Testis (tissue), 3 donors: ENCODE results near the gene RNF40. TPM values are rescaled to one million over a fixed set of nuclear protein-coding genes. Genes with fewer than 3 reads are reported as not detected.

Source experiments
- DNase-seq: peaks from one replicate; pipeline ENCODE4 v3.0.0-alpha.2; 2019
- H3K27ac ChIP-seq, 2 donors: fragments of 200-600 bp; sonication (generic); one replicate each; pipeline ENCODE4 v1.5.1; 2019
- H3K27me3 ChIP-seq: fragments of 200-600 bp; sonication (generic); one replicate; pipeline ENCODE4 v1.5.1; 2019
- H3K36me3 ChIP-seq: fragments of 200-600 bp; sonication (generic); one replicate; pipeline ENCODE4 v1.5.1; 2017; ENCODE audit warnings: low read depth; ENCODE audit errors: missing control alignments
- H3K4me1 ChIP-seq: fragments of 200-600 bp; sonication (generic); one replicate; pipeline ENCODE4 v1.5.1; 2019
- H3K4me3 ChIP-seq, 2 donors: fragments of 200-600 bp; sonication (generic); one replicate each; pipeline ENCODE4 v1.5.1; 2017 to 2019
- H3K9me3 ChIP-seq: fragments of 200-600 bp; sonication (generic); one replicate; pipeline ENCODE4 v1.5.1; 2017
- POLR2A ChIP-seq: fragments of 450-650 bp; IDR thresholded peaks from one replicate; pipeline ENCODE4 v1.6.1; 2017; ENCODE audit warnings: antibody characterized with exemption, mild to moderate bottlenecking, moderate library complexity
- WGBS, 2 donors: methylation state at CpG; one replicate each; pipeline ENCODE4 v1.1.5; 2018; 5-methylcytosine and 5-hydroxymethylcytosine counted together
- intact Hi-C: fragments of 100-400 bp; cut with DNase I; formaldehyde crosslinking; loops from one replicate; pipeline ENCODE4 v1.15.1; 2023; ENCODE audit warnings: low total_unique reads
- polyA plus RNA-seq: library from polyadenylated mRNA; stranded (reverse); fragments of 350-450 nt; fragmentation: Illumina TruSeq; extraction: RNeasy Lipid Tissue Mini Kit (QIAGEN cat#74804); gene quantifications from one replicate; pipeline ENCODE4 v1.2.3, GENCODE V29; 2014; ENCODE audit warnings: low read depth, low replicate concordance; ENCODE audit not compliant: insufficient read depth
- total RNA-seq, 2 donors: library from RNA; depleted of rRNA; stranded (reverse); fragments of >200 nt; gene quantifications; one replicate each; pipeline ENCODE4 v1.2.3, GENCODE V29; 2016
- TF ChIP-seq, protein P1 (sequence below), 3 experiments: fragments of 450-650 bp in 2 of 3; fragments of 200-600 bp in 1 of 3; sonication (generic) in 1 of 3; IDR thresholded peaks; one replicate each; pipeline ENCODE4 v1.5.1; 2016 to 2019; ENCODE audit warnings: antibody characterized with exemption in 3 of 3, mild to moderate bottlenecking in 2 of 3, moderate library complexity in 1 of 3

The RNF40 gene
- total and polyA plus RNA-seq, 3 donors from 2014 or later = 143 to 219 (median 162) TPM

DNA sequence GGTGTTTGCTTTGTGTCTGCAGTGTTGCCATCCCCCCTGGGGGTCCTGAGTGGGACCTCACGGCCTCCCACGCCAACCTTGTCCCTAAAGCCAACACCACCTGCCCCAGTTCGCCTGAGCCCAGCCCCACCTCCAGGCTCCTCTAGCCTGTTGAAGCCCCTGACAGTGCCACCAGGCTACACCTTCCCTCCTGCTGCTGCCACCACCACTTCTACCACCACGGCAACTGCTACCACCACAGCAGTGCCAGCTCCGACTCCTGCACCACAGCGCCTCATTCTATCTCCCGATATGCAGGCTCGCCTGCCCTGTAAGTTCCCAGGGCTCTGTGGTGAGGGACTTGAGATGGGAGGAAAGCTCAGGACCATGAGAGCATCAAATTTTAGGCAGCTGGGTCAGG lies 41.0 kb upstream of the RNF40 start:
- no peaks in the 10 kb centered on the region for H3K9me3 ChIP-seq
- no peaks in the 10 kb centered on the region for H3K27me3 ChIP-seq
- H3K36me3 ChIP-seq = no peaks in the 10 kb centered on the region
- intact Hi-C loops = no loop called here
- 96 to 97% methylated on average over 8 of the region's 8 CpGs for WGBS, 2 donors
- peaks cover 2% of the 10 kb centered on the region for H3K4me1 ChIP-seq
- H3K27ac ChIP-seq = no peak overlapping the region
- no peak for DNase-seq
- no peak overlapping the region for H3K4me3 ChIP-seq
- TF ChIP-seq POLR2A = no peak
- TF ChIP-seq, protein P1, sequence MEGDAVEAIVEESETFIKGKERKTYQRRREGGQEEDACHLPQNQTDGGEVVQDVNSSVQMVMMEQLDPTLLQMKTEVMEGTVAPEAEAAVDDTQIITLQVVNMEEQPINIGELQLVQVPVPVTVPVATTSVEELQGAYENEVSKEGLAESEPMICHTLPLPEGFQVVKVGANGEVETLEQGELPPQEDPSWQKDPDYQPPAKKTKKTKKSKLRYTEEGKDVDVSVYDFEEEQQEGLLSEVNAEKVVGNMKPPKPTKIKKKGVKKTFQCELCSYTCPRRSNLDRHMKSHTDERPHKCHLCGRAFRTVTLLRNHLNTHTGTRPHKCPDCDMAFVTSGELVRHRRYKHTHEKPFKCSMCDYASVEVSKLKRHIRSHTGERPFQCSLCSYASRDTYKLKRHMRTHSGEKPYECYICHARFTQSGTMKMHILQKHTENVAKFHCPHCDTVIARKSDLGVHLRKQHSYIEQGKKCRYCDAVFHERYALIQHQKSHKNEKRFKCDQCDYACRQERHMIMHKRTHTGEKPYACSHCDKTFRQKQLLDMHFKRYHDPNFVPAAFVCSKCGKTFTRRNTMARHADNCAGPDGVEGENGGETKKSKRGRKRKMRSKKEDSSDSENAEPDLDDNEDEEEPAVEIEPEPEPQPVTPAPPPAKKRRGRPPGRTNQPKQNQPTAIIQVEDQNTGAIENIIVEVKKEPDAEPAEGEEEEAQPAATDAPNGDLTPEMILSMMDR (IDR thresholded peaks at IDR 0.05) = no peak

DNA sequence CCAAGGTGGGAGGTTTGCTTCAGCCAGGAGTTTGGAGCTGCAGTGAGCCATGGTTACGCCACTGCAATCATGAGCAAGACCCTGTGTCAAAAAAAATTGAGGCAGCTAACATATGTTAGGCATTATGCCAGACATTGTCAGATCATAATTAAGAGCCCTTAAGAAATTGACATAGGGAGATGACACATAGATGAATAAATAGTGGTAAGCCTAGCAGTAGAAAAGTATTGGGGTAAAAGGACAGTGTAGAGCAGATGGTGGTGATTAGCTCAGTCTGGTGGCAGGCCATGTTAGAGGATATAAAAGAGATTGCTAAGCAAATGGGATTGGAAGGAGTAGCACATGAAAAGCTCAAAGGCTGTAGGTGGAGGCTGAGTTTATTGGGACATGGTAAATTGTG lies 40.5 kb upstream of the RNF40 start:
- intact Hi-C loops = no loop called here
- H3K9me3 ChIP-seq = no peaks in the 10 kb centered on the region
- no peak for DNase-seq
- WGBS, 2 donors = 83 to 100% methylated on average over 1 of the region's 1 CpG
- no peaks in the 10 kb centered on the region for H3K27me3 ChIP-seq
- TF ChIP-seq, protein P1 (IDR thresholded peaks at IDR 0.05) = no peak
- no peak for TF ChIP-seq POLR2A
- no peak overlapping the region for H3K27ac ChIP-seq
- H3K4me1 ChIP-seq = peaks cover 2% of the 10 kb centered on the region
- no peaks in the 10 kb centered on the region for H3K36me3 ChIP-seq
- no peak overlapping the region for H3K4me3 ChIP-seq

DNA sequence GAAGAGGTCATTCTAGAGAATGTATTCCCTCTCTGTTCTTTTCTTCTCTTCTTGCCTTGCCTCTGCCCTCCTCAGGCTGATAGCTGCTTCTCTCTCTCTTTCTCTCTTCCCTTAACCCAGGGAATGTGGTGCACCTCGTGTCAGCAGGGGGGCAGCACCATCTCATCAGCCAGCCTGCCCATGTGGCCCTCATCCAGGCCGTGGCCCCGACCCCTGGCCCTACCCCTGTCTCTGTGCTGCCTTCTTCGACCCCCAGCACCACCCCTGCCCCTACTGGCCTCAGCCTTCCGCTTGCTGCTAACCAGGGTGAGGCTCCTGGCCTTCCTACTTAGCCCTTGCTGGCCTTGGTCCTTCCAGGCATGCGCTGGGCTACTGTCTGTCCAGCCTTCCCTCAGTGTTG lies 39.7 kb upstream of the RNF40 start:
- no peak for DNase-seq
- WGBS, 2 donors = 67 to 74% methylated on average over 6 of the region's 6 CpGs
- H3K36me3 ChIP-seq = no peaks in the 10 kb centered on the region
- H3K27me3 ChIP-seq = no peaks in the 10 kb centered on the region
- H3K4me1 ChIP-seq = peaks cover 2% of the 10 kb centered on the region
- no peak overlapping the region for H3K27ac ChIP-seq
- no peak overlapping the region for H3K4me3 ChIP-seq
- no peaks in the 10 kb centered on the region for H3K9me3 ChIP-seq
- intact Hi-C loops = no loop called here
- no peak for TF ChIP-seq POLR2A
- TF ChIP-seq, protein P1 (IDR thresholded peaks at IDR 0.05) = no peak

DNA sequence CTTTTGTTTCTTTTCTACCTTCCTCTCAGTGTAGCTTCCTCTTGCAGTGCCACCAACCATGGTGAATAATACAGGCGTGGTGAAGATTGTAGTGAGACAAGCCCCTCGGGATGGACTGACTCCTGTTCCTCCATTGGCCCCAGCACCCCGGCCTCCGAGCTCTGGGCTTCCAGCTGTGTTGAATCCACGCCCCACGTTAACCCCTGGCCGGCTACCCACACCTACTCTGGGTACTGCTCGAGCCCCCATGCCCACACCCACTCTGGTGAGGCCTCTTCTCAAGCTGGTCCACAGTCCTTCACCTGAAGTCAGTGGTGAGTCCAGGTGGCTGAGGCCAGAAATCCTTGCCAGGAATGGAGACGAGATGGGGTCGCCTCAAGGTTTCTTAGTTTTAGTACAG lies 39.2 kb upstream of the RNF40 start:
- no peaks in the 10 kb centered on the region for H3K36me3 ChIP-seq
- WGBS, 2 donors = 86 to 89% methylated on average over 9 to 10 of the region's 10 CpGs
- TF ChIP-seq, protein P1 (IDR thresholded peaks at IDR 0.05) = no peak
- TF ChIP-seq POLR2A = no peak

DNA sequence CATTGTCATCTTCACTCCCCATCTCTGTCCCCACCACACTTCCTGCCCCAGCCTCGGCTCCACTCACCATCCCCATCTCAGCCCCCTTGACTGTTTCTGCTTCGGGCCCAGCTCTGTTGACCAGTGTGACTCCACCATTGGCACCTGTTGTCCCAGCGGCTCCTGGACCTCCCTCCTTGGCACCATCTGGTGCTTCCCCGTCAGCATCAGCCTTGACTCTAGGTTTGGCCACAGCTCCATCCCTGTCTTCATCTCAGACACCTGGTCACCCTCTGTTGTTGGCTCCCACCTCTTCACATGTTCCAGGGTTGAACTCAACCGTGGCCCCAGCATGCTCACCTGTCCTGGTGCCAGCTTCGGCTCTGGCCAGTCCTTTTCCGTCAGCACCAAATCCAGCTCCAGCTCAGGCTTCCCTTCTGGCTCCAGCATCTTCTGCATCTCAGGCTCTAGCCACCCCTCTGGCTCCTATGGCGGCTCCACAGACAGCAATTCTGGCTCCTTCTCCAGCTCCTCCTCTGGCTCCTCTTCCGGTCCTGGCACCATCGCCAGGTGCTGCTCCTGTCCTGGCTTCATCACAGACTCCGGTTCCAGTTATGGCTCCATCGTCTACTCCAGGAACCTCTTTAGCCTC lies 38.3 kb upstream of the RNF40 start:
- Histone ChIP-seq H3K4me1 (peaks cover 2% of the 10 kb centered on the region), H3K36me3 (no peaks in the 10 kb centered on the region), H3K27me3 (no peaks in the 10 kb centered on the region), H3K4me3 (no peak overlapping the region), H3K27ac (no peak overlapping the region), H3K9me3 (no peaks in the 10 kb centered on the region)
- WGBS, 2 donors = 92 to 94% methylated on average over 12 of the region's 12 CpGs
- intact Hi-C loops = no loop called here
- TF ChIP-seq, protein P1 (IDR thresholded peaks at IDR 0.05) = no peak
- no peak for TF ChIP-seq POLR2A
- no peak for DNase-seq

More for the DNA sequence above, 39.2 kb upstream of the RNF40 start:
- Histone ChIP-seq H3K4me1 (peaks cover 2% of the 10 kb centered on the region), H3K27ac (no peak overlapping the region), H3K27me3 (no peaks in the 10 kb centered on the region), H3K4me3 (no peak overlapping the region), H3K9me3 (no peaks in the 10 kb centered on the region)
- intact Hi-C loops = no loop called here
- no peak for DNase-seq
